ENCODE data around the gene QSER1. TPM values are rescaled to one million over a fixed set of nuclear protein-coding genes. Genes with fewer than 3 reads are reported as not detected.
A peak's percentile ranks its signal among the peaks of the same experiment; 100 is the strongest.

Gene QSER1
- total RNA-seq, 4 donors from 2014 or later, result 17.2 to 79.4 (median 43.8) TPM

DNA sequence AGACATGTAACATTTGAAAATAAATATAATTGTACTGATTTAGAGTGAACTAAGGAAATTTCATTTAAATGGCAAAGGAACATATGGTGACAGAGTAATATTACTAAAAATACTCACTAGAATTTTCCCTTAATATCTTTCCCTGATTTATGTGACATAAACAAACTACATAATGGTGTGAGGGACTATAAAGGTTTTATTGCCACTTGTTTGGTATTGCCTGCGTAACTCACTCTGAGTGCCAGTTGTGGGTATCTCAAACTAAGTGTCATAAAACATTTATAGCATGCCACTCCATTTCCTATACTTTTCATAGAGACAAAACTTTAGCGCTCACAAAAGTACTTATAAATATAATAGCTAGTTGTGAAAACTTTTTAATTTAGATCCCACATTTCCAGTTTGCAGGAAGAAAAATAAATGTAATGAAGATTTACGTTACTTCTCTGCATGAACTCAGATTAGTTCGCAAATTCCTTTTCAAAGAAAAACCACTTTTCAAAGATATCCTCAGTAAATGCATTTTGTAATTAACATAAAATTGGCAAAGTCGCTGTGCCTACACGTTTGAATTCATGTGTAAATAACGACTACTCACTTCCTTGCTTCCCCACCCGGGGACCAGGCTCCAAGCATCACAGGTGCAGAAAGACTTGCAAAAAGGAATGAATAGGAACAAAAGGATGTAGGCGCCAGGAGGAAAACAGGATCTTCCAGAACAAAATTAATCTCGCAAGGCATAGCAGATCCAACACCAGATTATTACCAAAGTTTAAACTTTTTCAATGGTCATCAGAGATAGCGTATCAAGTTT, 1.6 kb upstream of the QSER1 start:
- no peak for TF ChIP-seq POLR2A (IDR thresholded peaks at IDR 0.05)
- TF ChIP-seq, protein P1, sequence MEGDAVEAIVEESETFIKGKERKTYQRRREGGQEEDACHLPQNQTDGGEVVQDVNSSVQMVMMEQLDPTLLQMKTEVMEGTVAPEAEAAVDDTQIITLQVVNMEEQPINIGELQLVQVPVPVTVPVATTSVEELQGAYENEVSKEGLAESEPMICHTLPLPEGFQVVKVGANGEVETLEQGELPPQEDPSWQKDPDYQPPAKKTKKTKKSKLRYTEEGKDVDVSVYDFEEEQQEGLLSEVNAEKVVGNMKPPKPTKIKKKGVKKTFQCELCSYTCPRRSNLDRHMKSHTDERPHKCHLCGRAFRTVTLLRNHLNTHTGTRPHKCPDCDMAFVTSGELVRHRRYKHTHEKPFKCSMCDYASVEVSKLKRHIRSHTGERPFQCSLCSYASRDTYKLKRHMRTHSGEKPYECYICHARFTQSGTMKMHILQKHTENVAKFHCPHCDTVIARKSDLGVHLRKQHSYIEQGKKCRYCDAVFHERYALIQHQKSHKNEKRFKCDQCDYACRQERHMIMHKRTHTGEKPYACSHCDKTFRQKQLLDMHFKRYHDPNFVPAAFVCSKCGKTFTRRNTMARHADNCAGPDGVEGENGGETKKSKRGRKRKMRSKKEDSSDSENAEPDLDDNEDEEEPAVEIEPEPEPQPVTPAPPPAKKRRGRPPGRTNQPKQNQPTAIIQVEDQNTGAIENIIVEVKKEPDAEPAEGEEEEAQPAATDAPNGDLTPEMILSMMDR (IDR thresholded peaks at IDR 0.05), result no peak
- Histone ChIP-seq H3K27ac (no peak overlapping the region), H3K9me3 (no peaks in the 10 kb centered on the region), H3K4me1 (peaks cover 0 to 6% of the 10 kb centered on the region in 2 donors), H3K4me3 (no peak overlapping the region), H3K27me3 (no peaks in the 10 kb centered on the region), H3K36me3 (no peaks in the 10 kb centered on the region)
- DNase-seq, result no peak
- intact Hi-C loops (cut with DNase I; ENCODE audit: low total_unique reads), result no loop called here

DNA sequence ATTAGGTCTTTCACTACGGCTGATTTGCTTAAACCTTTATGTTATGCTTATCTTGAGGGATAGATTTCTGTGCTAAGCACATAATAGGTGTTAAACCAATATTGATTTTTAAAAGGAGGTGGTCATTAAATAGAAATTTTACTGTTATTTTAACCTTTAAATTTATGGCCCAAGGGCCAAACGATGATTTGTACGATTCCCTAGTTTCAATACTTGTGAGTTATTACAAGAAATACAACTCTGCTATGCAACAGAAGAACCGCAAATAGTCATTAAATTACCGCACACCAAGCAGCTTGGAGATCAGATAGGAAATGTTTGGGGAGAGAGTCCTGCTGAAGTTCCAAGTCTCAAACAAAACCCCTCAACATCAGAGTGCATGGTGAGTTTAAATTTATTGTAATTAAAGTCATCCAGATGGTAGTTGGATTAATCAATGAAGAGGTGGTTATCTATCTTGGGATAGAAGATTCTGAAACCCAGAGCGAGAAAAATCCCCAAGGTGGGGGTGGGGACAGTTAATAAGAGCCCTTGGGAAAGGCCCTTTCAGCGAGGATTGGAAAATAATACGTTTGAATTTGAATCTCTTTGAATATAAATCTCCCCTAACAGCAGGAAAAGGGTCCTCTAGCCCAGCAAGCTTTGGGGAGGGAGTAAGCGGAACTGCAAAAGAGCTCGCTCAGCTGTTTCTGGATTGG, 805 bp upstream of the QSER1 start:
- Histone ChIP-seq H3K9me3 (no peaks in the 10 kb centered on the region), H3K27me3 (no peaks in the 10 kb centered on the region), H3K27ac (peak overlapping the region; percentile 91 to 95), H3K4me1 (peaks cover 0 to 6% of the 10 kb centered on the region in 2 donors), H3K4me3 (peak overlapping the region; percentile 85 to 88), H3K36me3 (no peaks in the 10 kb centered on the region)
- intact Hi-C loops (cut with DNase I; ENCODE audit: low total_unique reads), result no loop called here
- TF ChIP-seq, protein P1 (IDR thresholded peaks at IDR 0.05), result no peak
- TF ChIP-seq POLR2A (IDR thresholded peaks at IDR 0.05), result no peak
- DNase-seq, result no peak

DNA sequence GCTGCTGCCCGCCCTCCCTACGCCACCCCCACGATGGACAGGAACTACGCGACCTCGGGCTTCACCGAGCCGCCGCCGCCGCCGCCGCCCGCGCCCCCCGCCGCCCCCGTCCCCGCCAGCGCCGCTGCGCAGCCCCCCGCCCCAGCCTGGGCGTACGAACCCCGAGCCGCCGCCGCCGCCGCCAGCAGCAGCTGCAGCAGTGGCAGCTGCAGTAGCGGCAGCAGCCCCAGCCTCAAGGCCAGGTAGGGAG, 407 bp downstream of the QSER1 start:
- DNase-seq, result no peak
- Histone ChIP-seq H3K27ac (peak overlapping the region; percentile 91 to 95), H3K4me1 (peaks cover 0 to 6% of the 10 kb centered on the region in 2 donors), H3K27me3 (no peaks in the 10 kb centered on the region), H3K9me3 (no peaks in the 10 kb centered on the region), H3K4me3 (peak overlapping the region; percentile 85 to 88), H3K36me3 (no peaks in the 10 kb centered on the region)
- no peak for TF ChIP-seq POLR2A (IDR thresholded peaks at IDR 0.05)
- TF ChIP-seq, protein P1 (IDR thresholded peaks at IDR 0.05), result no peak
- intact Hi-C loops (cut with DNase I; ENCODE audit: low total_unique reads), result no loop called here

DNA sequence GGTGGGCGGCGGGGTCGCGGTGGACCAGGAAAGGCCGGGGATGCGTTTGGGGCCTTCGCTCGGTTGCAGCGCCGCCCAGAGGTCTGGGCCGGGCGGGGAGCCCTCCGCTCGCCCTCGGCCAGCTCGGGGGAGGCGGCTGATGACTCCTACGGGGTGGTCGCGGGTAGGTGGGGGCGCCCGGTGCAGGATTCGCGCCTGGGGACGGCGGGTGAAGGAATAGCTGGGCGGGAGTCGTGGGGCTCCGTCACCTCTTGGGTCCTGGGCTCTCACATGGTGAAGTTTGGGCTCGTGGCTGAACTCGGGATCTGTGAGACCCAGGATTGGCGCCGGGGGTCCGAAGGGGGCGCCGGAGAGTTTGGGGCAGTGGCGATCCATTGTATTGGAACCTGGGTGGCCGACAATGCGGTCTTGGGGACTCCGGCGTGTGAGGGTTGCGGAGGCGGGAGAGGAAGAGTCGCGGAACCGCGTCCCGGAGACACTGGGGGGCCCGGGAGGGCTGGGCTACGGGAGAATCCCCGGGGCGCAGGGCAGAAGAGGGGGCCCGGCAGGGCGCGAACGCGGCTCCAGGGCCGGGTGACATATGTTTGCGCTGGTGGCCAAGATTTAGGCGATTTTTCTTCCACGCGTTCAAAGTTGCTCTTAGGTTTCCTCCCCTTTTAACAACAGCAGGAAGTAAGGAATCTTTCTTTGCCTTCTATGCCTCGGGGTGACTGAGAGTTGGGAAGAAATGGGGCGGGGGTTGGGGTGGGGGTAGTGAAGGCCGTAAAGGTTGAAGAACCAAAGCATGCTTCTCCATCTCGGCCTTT, 935 bp downstream of the QSER1 start:
- Histone ChIP-seq H3K4me1 (peaks cover 0 to 6% of the 10 kb centered on the region in 2 donors), H3K27ac (peak overlapping the region; percentile 91 to 95), H3K4me3 (peak overlapping the region; percentile 85 to 88), H3K9me3 (no peaks in the 10 kb centered on the region), H3K36me3 (no peaks in the 10 kb centered on the region), H3K27me3 (no peaks in the 10 kb centered on the region)
- intact Hi-C loops (cut with DNase I; ENCODE audit: low total_unique reads), result no loop called here
- DNase-seq, result peak; percentile 43 to 59
- TF ChIP-seq, protein P1 (IDR thresholded peaks at IDR 0.05), result peak in 3 of 4 experiments; percentile 32 to 57 (median 43)
- no peak for TF ChIP-seq POLR2A (IDR thresholded peaks at IDR 0.05)

Measured in uterus (tissue), 4 donors.